Kidney epithelial cell (primary cell): ENCODE data around the gene MBNL1. TPM values are rescaled to one million over a fixed set of nuclear protein-coding genes. Genes with fewer than 3 reads are reported as not detected.

Experiments
- DNase-seq: peaks from one replicate; pipeline ENCODE4 v3.0.0-alpha.2; 2010; ENCODE audit warnings: low read depth
- H3K27me3 ChIP-seq: 2 replicates; pipeline ENCODE4 v1.6.0; 2011; ENCODE audit warnings: low read length; ENCODE audit not compliant: control insufficient read depth, insufficient read depth
- H3K36me3 ChIP-seq: 2 replicates; pipeline ENCODE4 v1.5.1; 2011; ENCODE audit warnings: low read length; ENCODE audit not compliant: control insufficient read depth, insufficient read depth
- H3K4me3 ChIP-seq: 2 replicates; pipeline ENCODE4 v1.5.1; 2011; ENCODE audit warnings: low read depth, mild to moderate bottlenecking, control low read depth, low read length
- total RNA-seq: library from RNA; depleted of rRNA; stranded (reverse); fragments of >200 nt; gene quantifications from 2 replicates; pipeline ENCODE4 v1.2.3, GENCODE V29; 2015
- TF ChIP-seq, protein P1 (sequence below): IDR thresholded peaks from 2 replicates; pipeline ENCODE4 v1.5.1; 2011; ENCODE audit warnings: mild to moderate bottlenecking, moderate library complexity, low read length, control low read depth, inconsistent platforms; ENCODE audit not compliant: insufficient read depth, poor library complexity, severe bottlenecking

The MBNL1 gene
- total RNA-seq, 1 donor from 2014 or later: 47.5 TPM

DNA sequence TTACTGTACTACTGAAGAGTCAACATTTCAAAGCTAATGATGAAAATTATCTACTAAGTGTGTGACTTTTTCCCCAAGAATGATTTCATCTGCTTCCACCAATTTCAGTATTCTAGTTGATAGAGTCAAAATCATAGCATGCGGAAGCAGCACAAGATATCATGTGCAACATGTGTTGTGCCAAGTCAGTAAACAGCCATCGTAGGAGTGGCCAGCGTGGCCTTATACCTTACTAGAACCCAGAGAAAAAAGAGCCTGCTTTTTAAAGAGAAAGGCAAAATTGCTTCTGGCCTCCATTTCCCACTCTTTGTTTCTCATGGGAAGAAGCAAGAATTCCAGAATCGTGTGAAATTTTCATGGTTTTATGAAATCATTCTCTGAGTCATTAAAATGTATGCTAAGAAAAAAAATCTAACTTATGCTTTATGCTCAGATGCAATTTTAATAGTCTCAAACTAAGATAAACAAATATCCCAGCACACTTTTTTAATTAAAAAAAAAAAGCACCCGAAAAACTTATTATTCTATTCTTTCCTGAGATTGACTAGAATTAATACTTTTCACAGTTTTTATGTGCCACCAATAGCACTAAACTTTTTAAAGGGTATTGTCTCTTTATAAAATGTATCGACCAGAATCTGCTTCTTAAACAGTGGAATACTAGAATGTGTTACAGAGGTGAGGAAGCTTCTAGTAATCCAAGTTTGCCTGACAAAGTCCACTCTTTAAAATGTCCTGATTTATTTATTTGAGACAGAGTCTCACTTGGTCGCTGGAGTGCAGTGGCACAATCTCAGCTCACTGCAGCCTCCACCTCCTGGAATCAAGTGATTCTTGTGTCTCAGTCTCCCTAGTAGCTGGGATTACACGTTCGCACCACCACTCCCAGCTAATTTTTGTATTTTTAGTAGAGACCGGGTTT lies 87.3 kb downstream of the MBNL1 start:
- H3K27me3 ChIP-seq: no peaks in the 10 kb centered on the region
- H3K4me3 ChIP-seq: no peak overlapping the region
- no peaks in the 10 kb centered on the region for H3K36me3 ChIP-seq
- TF ChIP-seq, protein P1, sequence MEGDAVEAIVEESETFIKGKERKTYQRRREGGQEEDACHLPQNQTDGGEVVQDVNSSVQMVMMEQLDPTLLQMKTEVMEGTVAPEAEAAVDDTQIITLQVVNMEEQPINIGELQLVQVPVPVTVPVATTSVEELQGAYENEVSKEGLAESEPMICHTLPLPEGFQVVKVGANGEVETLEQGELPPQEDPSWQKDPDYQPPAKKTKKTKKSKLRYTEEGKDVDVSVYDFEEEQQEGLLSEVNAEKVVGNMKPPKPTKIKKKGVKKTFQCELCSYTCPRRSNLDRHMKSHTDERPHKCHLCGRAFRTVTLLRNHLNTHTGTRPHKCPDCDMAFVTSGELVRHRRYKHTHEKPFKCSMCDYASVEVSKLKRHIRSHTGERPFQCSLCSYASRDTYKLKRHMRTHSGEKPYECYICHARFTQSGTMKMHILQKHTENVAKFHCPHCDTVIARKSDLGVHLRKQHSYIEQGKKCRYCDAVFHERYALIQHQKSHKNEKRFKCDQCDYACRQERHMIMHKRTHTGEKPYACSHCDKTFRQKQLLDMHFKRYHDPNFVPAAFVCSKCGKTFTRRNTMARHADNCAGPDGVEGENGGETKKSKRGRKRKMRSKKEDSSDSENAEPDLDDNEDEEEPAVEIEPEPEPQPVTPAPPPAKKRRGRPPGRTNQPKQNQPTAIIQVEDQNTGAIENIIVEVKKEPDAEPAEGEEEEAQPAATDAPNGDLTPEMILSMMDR: no peak
- no peak for DNase-seq

DNA sequence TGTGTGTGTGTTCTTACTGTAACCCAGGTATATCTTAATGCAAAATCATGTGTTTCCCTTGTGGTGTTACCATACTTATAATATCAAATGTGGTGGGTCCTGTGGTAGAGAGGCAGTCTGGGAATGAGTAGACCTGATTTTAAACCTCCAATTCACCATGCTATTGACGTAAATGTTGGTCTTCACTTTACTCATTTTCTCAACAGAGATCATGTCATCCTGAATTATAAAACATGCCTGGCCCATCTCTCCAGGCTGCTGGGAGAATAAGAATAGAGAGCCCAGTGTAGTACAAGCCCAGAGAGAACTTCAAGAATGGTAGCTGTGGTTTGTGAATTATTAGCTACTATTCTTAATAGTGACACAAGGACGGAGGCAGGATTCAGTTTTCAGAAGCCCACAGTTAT lies 88.1 kb downstream of the MBNL1 start:
- no peak overlapping the region for H3K4me3 ChIP-seq
- no peaks in the 10 kb centered on the region for H3K27me3 ChIP-seq
- TF ChIP-seq, protein P1: no peak
- H3K36me3 ChIP-seq: no peaks in the 10 kb centered on the region
- no peak for DNase-seq

DNA sequence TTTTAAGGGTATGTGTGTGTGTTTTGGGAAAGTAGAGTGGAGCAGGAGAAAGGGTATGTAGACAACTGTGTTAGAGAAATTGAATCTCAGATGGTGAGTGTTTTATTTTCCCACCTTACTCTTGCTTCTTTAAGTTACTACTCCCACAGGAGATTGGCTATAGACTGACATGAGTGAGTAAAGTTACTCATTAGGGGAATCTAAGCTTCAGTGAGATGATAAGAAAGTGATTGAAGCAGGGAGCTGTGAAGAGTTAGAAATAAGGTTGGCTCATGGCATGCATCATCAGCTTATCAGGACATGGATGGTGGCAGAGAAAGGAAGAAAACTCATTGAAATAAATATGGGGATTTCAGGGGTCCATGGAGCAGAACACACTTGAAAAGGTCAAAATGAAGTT lies 88.9 kb downstream of the MBNL1 start:
- TF ChIP-seq, protein P1: no peak
- H3K27me3 ChIP-seq: no peaks in the 10 kb centered on the region
- no peak overlapping the region for H3K4me3 ChIP-seq
- H3K36me3 ChIP-seq: no peaks in the 10 kb centered on the region
- no peak for DNase-seq

DNA sequence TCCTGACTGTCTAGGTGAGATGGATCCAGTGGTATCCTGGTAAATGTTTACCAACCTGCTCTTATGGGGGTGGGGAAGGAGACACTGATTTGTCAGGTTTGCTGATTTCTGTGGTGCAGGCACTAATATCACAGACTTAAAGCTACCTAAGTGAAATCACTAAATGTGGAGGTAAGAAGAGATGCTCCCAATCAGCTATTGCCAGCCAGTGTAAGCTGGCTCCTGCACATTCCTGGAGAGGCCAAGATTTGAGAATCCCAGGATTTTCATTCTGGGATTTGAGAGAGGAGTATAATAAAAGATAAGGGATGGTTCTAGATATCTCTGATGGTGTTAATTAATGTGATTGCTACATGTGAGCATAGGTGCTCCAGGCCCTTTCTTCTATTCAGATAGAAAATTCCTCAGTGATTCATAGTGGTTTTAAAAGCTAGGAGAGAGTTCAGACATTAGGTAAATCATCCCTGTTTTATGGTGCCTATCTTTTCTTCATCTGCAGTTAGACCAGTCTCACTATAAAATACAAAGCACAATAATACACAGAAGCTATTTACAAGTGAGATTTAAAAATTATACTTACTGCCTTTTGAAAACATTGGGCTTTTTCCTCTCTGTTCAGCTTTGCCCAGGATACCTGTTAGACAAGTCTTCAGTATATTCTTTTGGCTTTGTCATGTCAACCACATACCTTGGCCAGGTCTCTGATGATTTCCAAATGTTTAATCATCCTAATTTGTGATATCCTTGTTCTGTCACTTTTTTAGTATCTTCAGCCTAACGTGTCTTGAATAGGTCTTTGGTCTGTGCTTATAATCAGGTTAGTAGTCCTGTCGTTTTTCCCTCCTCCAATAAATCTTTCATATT lies 90.9 kb downstream of the MBNL1 start:
- peak; percentile 19 for DNase-seq
- H3K36me3 ChIP-seq: no peaks in the 10 kb centered on the region
- TF ChIP-seq, protein P1: no peak
- no peaks in the 10 kb centered on the region for H3K27me3 ChIP-seq
- H3K4me3 ChIP-seq: no peak overlapping the region

DNA sequence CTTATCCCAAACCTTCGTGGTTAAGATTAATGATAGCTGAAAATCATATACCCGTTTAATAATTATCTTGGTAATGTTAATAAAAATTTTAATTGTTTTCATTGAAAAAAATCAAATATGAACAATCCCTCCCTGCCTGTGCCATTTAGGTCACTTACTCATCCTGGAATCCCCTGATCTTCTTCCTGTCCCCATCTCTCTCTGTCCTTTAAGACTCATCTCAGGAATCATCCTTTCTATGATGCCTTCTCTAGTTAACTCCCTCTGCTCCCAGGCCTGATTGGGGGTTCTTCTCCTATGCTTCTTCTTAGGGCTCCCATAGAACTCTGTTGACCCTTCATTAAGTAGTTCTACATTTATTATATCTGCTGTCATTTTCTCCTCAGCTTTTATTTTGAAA lies 91.6 kb downstream of the MBNL1 start:
- H3K36me3 ChIP-seq: no peaks in the 10 kb centered on the region
- no peak for DNase-seq

More for the DNA sequence above, 91.6 kb downstream of the MBNL1 start:
- Histone ChIP-seq H3K27me3 (no peaks in the 10 kb centered on the region), H3K4me3 (no peak overlapping the region)
- TF ChIP-seq, protein P1: no peak
